GM23248 (cell line): ENCODE data around the gene RPAP3.

Experiments used
- EZH2 ChIP-seq: fragments of 200-600 bp; sonication (generic); IDR thresholded peaks from 2 replicates; pipeline ENCODE4 v1.6.1; 2018; ENCODE audit warnings: antibody characterized with exemption, mild to moderate bottlenecking; ENCODE audit not compliant: insufficient read depth, poor library complexity, severe bottlenecking
- EZH2phosphoT487 ChIP-seq: fragments of 200-600 bp; sonication (generic); IDR thresholded peaks from 2 replicates; pipeline ENCODE4 v1.6.1; 2018; ENCODE audit warnings: antibody characterized with exemption, moderate library complexity, mild to moderate bottlenecking, low read depth; ENCODE audit not compliant: insufficient read depth

- TF ChIP-seq EZH2phosphoT487 (no peak), EZH2 (no peak)
Measured at GRCh38 chr12:47729233-47729632, 23.4 kb upstream of the RPAP3 start.
